K562 (cell line): ENCODE results near the gene PARD3B.

Experiments used
- ADNP ChIP-seq: fragments of 200-800 bp; sonication (Bioruptor generic); IDR thresholded peaks from 2 replicates; pipeline ENCODE4 v1.6.1; 2016; ENCODE audit warnings: missing genetic modification characterization, missing compliant biosample characterization
- EP300 ChIP-seq: IDR thresholded peaks from 2 replicates; pipeline ENCODE4 v1.6.1; 2012; ENCODE audit warnings: low read length, improper control_type of control experiment
- FOXM1 ChIP-seq, 2 experiments: fragments of 450-650 bp in 1 of 2; sonication (generic) in 1 of 2; formaldehyde crosslinking in 1 of 2; IDR thresholded peaks; 2 replicates each; pipeline versions ENCODE4 v1.6.1 to v1.9.0; 2017 to 2022; ENCODE audit warnings: low read depth in 2 of 2, mild to moderate bottlenecking in 2 of 2, missing genetic modification reagents in 1 of 2, moderate library complexity in 1 of 2
- MCM7 ChIP-seq, 2 experiments: fragments of 450-650 bp; IDR thresholded peaks; 2 replicates each; pipeline ENCODE4 v1.6.1; 2016 to 2018
- TF ChIP-seq, protein P1 (sequence below), 2 experiments: fragments of 450-650 bp; IDR thresholded peaks; 2 replicates each; pipeline ENCODE4 v1.6.1; 2016

DNA sequence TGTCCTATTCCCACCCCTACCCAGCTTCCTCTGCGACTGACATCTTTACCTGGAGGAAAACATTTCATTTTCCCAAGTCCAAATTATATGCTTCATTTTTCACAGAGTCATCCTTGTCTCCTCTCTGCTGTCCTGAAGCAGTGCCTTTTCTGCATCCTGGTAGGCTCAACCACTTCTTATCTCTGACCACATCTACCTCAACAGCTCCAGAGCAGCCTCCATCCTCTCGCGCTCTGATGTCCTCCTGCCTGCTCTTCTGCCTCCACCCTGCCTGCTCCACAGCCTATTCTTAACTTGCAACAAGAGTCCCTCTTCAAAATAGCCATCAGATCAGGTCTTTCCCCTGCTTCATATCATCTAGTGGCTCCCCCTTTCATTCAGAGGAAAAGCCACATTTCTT is 457.1 kb downstream of the PARD3B start:
- TF ChIP-seq, protein P1, sequence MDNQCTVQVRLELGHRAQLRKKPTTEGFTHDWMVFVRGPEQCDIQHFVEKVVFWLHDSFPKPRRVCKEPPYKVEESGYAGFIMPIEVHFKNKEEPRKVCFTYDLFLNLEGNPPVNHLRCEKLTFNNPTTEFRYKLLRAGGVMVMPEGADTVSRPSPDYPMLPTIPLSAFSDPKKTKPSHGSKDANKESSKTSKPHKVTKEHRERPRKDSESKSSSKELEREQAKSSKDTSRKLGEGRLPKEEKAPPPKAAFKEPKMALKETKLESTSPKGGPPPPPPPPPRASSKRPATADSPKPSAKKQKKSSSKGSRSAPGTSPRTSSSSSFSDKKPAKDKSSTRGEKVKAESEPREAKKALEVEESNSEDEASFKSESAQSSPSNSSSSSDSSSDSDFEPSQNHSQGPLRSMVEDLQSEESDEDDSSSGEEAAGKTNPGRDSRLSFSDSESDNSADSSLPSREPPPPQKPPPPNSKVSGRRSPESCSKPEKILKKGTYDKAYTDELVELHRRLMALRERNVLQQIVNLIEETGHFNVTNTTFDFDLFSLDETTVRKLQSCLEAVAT (IDR thresholded peaks at IDR 0.05), result no peak
- TF ChIP-seq EP300 (no peak), MCM7 (IDR thresholded peaks at IDR 0.05) (no peak), ADNP (tag) (no peak), FOXM1 (IDR thresholded peaks at IDR 0.05; ENCODE audit: low read depth) (no peak), FOXM1 (CRISPR knock-in tag; IDR thresholded peaks at IDR 0.05; ENCODE audit: low read depth) (no peak)
